H9 (cell line): Measurements from ENCODE around the gene WDR44. TPM values are rescaled to one million over a fixed set of nuclear protein-coding genes. Genes with fewer than 3 reads are reported as not detected.

Source experiments
- DNase-seq: peaks from one replicate; pipeline ENCODE4 v3.0.0-alpha.2; 2017
- H2AFZ ChIP-seq: one replicate; pipeline ENCODE4 v1.6.1; 2013; ENCODE audit warnings: mild to moderate bottlenecking, low read length, control low read depth, moderate library complexity
- H2AK5ac ChIP-seq: 2 replicates; pipeline ENCODE4 v1.6.1; 2013; ENCODE audit warnings: low read length, control low read depth, mixed read lengths; ENCODE audit not compliant: insufficient read length
- H2BK120ac ChIP-seq: one replicate; pipeline ENCODE4 v1.6.1; 2013; ENCODE audit warnings: low read depth, mild to moderate bottlenecking, low read length, control low read depth, inconsistent platforms; ENCODE audit not compliant: poor library complexity, severe bottlenecking
- H2BK12ac ChIP-seq: 2 replicates; pipeline ENCODE4 v1.6.1; 2013; ENCODE audit warnings: low read length, control low read depth, mixed read lengths, low read depth; ENCODE audit not compliant: insufficient read length
- H2BK15ac ChIP-seq: 2 replicates; pipeline ENCODE4 v1.6.1; 2013; ENCODE audit warnings: low read depth, low read length, control low read depth
- H2BK20ac ChIP-seq: one replicate; pipeline ENCODE4 v1.6.1; 2013; ENCODE audit warnings: low read depth, mild to moderate bottlenecking, low read length, control low read depth, inconsistent platforms; ENCODE audit not compliant: poor library complexity, severe bottlenecking
- H2BK5ac ChIP-seq: 2 replicates; pipeline ENCODE4 v1.6.1; 2013; ENCODE audit warnings: low read length, control low read depth, mixed read lengths; ENCODE audit not compliant: insufficient read length
- H3K14ac ChIP-seq: 2 replicates; pipeline ENCODE4 v1.6.1; 2013; ENCODE audit warnings: low read length, control low read depth; ENCODE audit not compliant: insufficient read depth
- H3K18ac ChIP-seq: 2 replicates; pipeline ENCODE4 v1.6.1; 2013; ENCODE audit warnings: low read depth, mild to moderate bottlenecking, mixed read lengths, low read length, control low read depth; ENCODE audit not compliant: insufficient read length
- H3K23ac ChIP-seq: 2 replicates; pipeline ENCODE4 v1.6.1; 2013; ENCODE audit warnings: low read length, control low read depth, mixed read lengths, low read depth; ENCODE audit not compliant: insufficient read length
- H3K23me2 ChIP-seq: 2 replicates; pipeline ENCODE4 v1.6.1; 2013; ENCODE audit warnings: low read depth, mild to moderate bottlenecking, mixed read lengths, low read length, control low read depth; ENCODE audit not compliant: insufficient read length, poor library complexity, severe bottlenecking
- H3K27ac ChIP-seq: 2 replicates; pipeline ENCODE4 v1.5.1; 2013; ENCODE audit warnings: low read length, control low read depth, mixed read lengths, low read depth; ENCODE audit not compliant: insufficient read length
- H3K27me3 ChIP-seq: 2 replicates; pipeline ENCODE4 v1.6.1; 2013; ENCODE audit warnings: low read length, control low read depth, inconsistent platforms; ENCODE audit not compliant: insufficient read depth
- H3K4ac ChIP-seq: 2 replicates; pipeline ENCODE4 v1.6.1; 2013; ENCODE audit warnings: low read depth, mild to moderate bottlenecking, control low read depth, inconsistent platforms, low read length, moderate library complexity
- H3K4me1 ChIP-seq: 2 replicates; pipeline ENCODE4 v1.6.1; 2013; ENCODE audit warnings: low read length, control low read depth, inconsistent platforms; ENCODE audit not compliant: insufficient read depth
- H3K4me2 ChIP-seq: 2 replicates; pipeline ENCODE4 v1.6.1; 2013; ENCODE audit warnings: low read length, control low read depth, mixed read lengths; ENCODE audit not compliant: insufficient read length, insufficient read depth
- H3K56ac ChIP-seq: 2 replicates; pipeline ENCODE4 v1.6.1; 2013; ENCODE audit warnings: low read depth, mild to moderate bottlenecking, mixed read lengths, low read length, control low read depth; ENCODE audit not compliant: insufficient read length
- H3K79me1 ChIP-seq: 2 replicates; pipeline ENCODE4 v1.6.1; 2013; ENCODE audit warnings: low read depth, mild to moderate bottlenecking, moderate library complexity, low read length, control low read depth, inconsistent platforms; ENCODE audit not compliant: insufficient read depth, poor library complexity, severe bottlenecking
- H3K79me2 ChIP-seq: 2 replicates; pipeline ENCODE4 v1.6.1; 2013; ENCODE audit warnings: low read length, control low read depth, inconsistent platforms; ENCODE audit not compliant: insufficient read depth
- H3K9ac ChIP-seq: 2 replicates; pipeline ENCODE4 v1.6.1; 2013; ENCODE audit warnings: low read length, control low read depth, mixed read lengths; ENCODE audit not compliant: insufficient read length; ENCODE audit errors: extremely low read depth
- H3K9me3 ChIP-seq: one replicate; pipeline ENCODE4 v1.6.1; 2013; ENCODE audit warnings: low read depth, low read length, inconsistent platforms; ENCODE audit not compliant: control insufficient read depth
- H3T11ph ChIP-seq: one replicate; pipeline ENCODE4 v1.6.1; 2013; ENCODE audit warnings: mild to moderate bottlenecking, low read length, control low read depth, inconsistent platforms
- H4K20me1 ChIP-seq: one replicate; pipeline ENCODE4 v1.6.1; 2013; ENCODE audit not compliant: control insufficient read depth, insufficient read length, insufficient read depth
- H4K5ac ChIP-seq: 2 replicates; pipeline ENCODE4 v1.6.1; 2013; ENCODE audit warnings: low read depth, mild to moderate bottlenecking, mixed read lengths, low read length, control low read depth; ENCODE audit not compliant: insufficient read length
- H4K8ac ChIP-seq: replicated peaks from 2 replicates; pipeline ENCODE4 v1.6.1; 2013; ENCODE audit warnings: low read length, control low read depth, mixed read lengths, low read depth; ENCODE audit not compliant: insufficient read length
- H4K91ac ChIP-seq: 2 replicates; pipeline ENCODE4 v1.6.1; 2013; ENCODE audit warnings: low read depth, mild to moderate bottlenecking, moderate library complexity, mixed read lengths, low read length, control low read depth; ENCODE audit not compliant: insufficient read length
- H3K27ac Mint-ChIP-seq, 3 experiments: 2 replicates in 2 of 3; 3 replicates in 1 of 3; pipeline ENCODE4 v1.8.0; 2020 to 2021; ENCODE audit warnings: mixed read lengths in 3 of 3, mild to moderate bottlenecking in 1 of 3, moderate library complexity in 1 of 3
- H3K27me3 Mint-ChIP-seq: 2 replicates; pipeline ENCODE4 v1.8.0; 2021; ENCODE audit warnings: low read depth, mild to moderate bottlenecking, moderate library complexity, mixed read lengths
- H3K36me3 Mint-ChIP-seq, 3 experiments: 2 replicates in 2 of 3; 3 replicates in 1 of 3; pipeline ENCODE4 v1.8.0; 2020 to 2021; ENCODE audit warnings: low read depth in 3 of 3, mixed read lengths in 3 of 3; ENCODE audit not compliant: insufficient read depth in 1 of 3
- H3K4me1 Mint-ChIP-seq, 2 experiments: 2 replicates each; pipeline ENCODE4 v1.8.0; 2020; ENCODE audit warnings: mixed read lengths in 2 of 2
- H3K4me3 Mint-ChIP-seq, 2 experiments: 2 replicates in 1 of 2; 3 replicates in 1 of 2; pipeline ENCODE4 v1.8.0; 2020 to 2021; ENCODE audit warnings: mild to moderate bottlenecking in 2 of 2, mixed read lengths in 2 of 2, moderate library complexity in 1 of 2
- H3K9me3 Mint-ChIP-seq, 2 experiments: 2 replicates in 1 of 2; 3 replicates in 1 of 2; pipeline ENCODE4 v1.8.0; 2020; ENCODE audit warnings: mild to moderate bottlenecking in 2 of 2, mixed read lengths in 2 of 2, moderate library complexity in 1 of 2
- CTCF ChIP-seq: fragments of 200-600 bp; sonication (generic); conservative IDR thresholded peaks from 3 replicates; pipeline ENCODE4 v1.8.0; 2021; ENCODE audit warnings: antibody characterized with exemption, mild to moderate bottlenecking
- total RNA-seq: library from RNA; stranded (reverse); gene quantifications from 2 replicates; pipeline ENCODE4 v1.2.1, GENCODE V29; 2021

The WDR44 gene
- total RNA-seq, 1 experiment from 2014 or later: 29.6 TPM

GRCh38 chrX:118352566-118352965 is 6.7 kb downstream of the WDR44 start:
- Histone ChIP-seq H4K8ac (no peak overlapping the region), H3K9me3 (peaks cover 5% of the 10 kb centered on the region), H2BK12ac (no peak overlapping the region), H2BK5ac (no peak overlapping the region), H2BK20ac (no peak overlapping the region), H3K79me1 (no peaks in the 10 kb centered on the region), H3T11ph (no peak overlapping the region), H3K56ac (no peak overlapping the region), H4K5ac (no peak overlapping the region), H3K4me1 (peaks cover 3% of the 10 kb centered on the region), H3K4ac (no peak overlapping the region), H3K23ac (no peak overlapping the region), H3K18ac (no peak overlapping the region), H3K27ac (no peak overlapping the region), H3K27me3 (no peaks in the 10 kb centered on the region), H2AFZ (no peak overlapping the region), H4K20me1 (no peaks in the 10 kb centered on the region), H2BK15ac (no peak overlapping the region), H3K4me2 (no peak overlapping the region), H3K14ac (no peak overlapping the region), H2AK5ac (no peak overlapping the region), H2BK120ac (no peak overlapping the region), H3K23me2 (no peaks in the 10 kb centered on the region), H3K79me2 (peaks cover 18% of the 10 kb centered on the region; the same call in 1 of the 2 replicates), H4K91ac (no peak overlapping the region), H3K9ac (no peak overlapping the region)
- TF ChIP-seq CTCF: no peak
- Mint-ChIP-seq H3K36me3 (no peaks in the 10 kb centered on the region; a peak in 1 of 7 replicates), H3K4me3 (no peak overlapping the region), H3K9me3 (no peaks in the 10 kb centered on the region), H3K27ac (peak overlapping the region in 1 of 3 experiments; percentile 67; a peak in 2 of 7 replicates), H3K4me1 (peaks cover 31 to 45% of the 10 kb centered on the region in 2 experiments), H3K27me3 (no peaks in the 10 kb centered on the region)
- DNase-seq: no peak
